ENCODE data around the gene HES6.

- no peak for TF ChIP-seq CTCF (IDR thresholded peaks at IDR 0.05)
- TF ChIP-seq POLR2A (IDR thresholded peaks at IDR 0.05) = no peak
Observed at GRCh38 chr2:238242731-238243495, 3.1 kb upstream of the HES6 start.

Data from testis (tissue), 2 donors.